Natural killer cell treated with Interleukin-12 subunit alpha and Interleukin-12 subunit beta and Interleukin-15 and Interleukin-18, amount 100 ng/mL, for 72 hours (primary cell): Measurements from ENCODE around the gene GMDS. TPM values are rescaled to one million over a fixed set of nuclear protein-coding genes. Genes with fewer than 3 reads are reported as not detected.

ENCODE experiments used
- ATAC-seq, 2 donors: fragments of 150-1000 bp; cut with Tn5 transposase in 1 of 2; sonication (Bioruptor Pico), chemical (Tn5 transposase) in 1 of 2; 2 replicates each; pipeline ENCODE4 v1.10.0; 2021
- DNase-seq: peaks from one replicate; pipeline ENCODE4 v3.0.0; 2022; ENCODE audit warnings: low spot score
- H3K27ac Mint-ChIP-seq, 2 donors: 1 replicate in 1 of 2; 2 replicates in 1 of 2; pipeline ENCODE4 v1.8.0; 2022; ENCODE audit warnings: mixed read lengths in 2 of 2, mild to moderate bottlenecking in 1 of 2, moderate library complexity in 1 of 2
- H3K27me3 Mint-ChIP-seq, 2 donors: 1 replicate in 1 of 2; 2 replicates in 1 of 2; pipeline ENCODE4 v1.8.0; 2022; ENCODE audit warnings: mixed read lengths in 2 of 2
- H3K36me3 Mint-ChIP-seq: one replicate; pipeline ENCODE4 v1.8.0; 2022; ENCODE audit warnings: mixed read lengths
- H3K4me1 Mint-ChIP-seq, 2 donors: 1 replicate in 1 of 2; 2 replicates in 1 of 2; pipeline ENCODE4 v1.8.0; 2022; ENCODE audit warnings: low read depth in 2 of 2, mixed read lengths in 2 of 2, mild to moderate bottlenecking in 1 of 2
- H3K4me3 Mint-ChIP-seq: one replicate; pipeline ENCODE4 v1.8.0; 2022; ENCODE audit warnings: mixed read lengths
- H3K9me3 Mint-ChIP-seq: 2 replicates; pipeline ENCODE4 v1.8.0; 2022; ENCODE audit warnings: mixed read lengths
- total RNA-seq, 2 donors: library from RNA; stranded (reverse); gene quantifications; one replicate each; pipeline ENCODE4 v1.2.3, GENCODE V29; 2022

GMDS gene
- total RNA-seq, 2 donors from 2014 or later = 23.7 to 39.4 TPM

DNA sequence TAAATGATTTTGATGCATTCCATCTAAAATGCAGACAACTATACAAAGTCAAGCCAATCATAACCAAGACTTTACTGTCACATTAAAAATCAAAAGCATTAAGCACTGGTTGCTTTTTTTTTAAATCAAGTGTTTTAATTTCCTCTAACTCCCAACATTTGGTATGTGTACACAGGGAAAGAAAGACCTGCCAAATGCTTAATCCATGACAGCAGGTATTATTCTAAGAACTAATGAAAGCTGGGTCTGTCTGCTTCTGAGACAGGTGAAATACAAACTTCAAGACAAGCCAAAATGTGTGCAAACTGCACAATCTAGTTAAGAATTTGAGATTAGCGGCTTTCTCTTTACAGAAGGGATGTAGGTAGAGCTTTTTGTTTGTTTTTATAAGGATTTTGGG lies 126.1 kb downstream of the GMDS start:
- DNase-seq = no peak
- peaks cover 4% of the 10 kb centered on the region for H3K36me3 Mint-ChIP-seq
- no peak overlapping the region for H3K27ac Mint-ChIP-seq
- H3K9me3 Mint-ChIP-seq = no peaks in the 10 kb centered on the region
- H3K4me1 Mint-ChIP-seq = peaks cover 6% of the 10 kb centered on the region in 2 donors
- no peaks in the 10 kb centered on the region for H3K27me3 Mint-ChIP-seq
- no peak for ATAC-seq
- H3K4me3 Mint-ChIP-seq = no peak overlapping the region

DNA sequence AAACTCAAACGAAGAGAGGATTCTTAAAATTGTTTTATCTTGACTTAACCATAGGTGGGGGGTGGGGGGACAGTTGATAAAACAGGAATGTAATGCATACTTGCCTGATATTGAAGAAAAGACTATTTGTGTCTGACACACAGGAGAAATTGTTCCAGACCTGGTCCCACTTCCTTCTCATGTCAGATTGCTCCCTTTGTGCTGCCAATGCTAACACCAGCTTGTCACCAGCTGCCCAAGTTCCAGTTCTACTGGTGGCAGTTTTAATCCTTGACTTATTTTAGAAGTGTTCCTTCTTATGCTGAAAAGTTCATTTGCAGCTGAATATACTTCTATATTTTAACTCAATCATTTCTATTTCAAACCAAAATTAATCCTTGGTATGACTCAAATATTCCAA lies 127.3 kb downstream of the GMDS start:
- no peaks in the 10 kb centered on the region for H3K9me3 Mint-ChIP-seq

DNA sequence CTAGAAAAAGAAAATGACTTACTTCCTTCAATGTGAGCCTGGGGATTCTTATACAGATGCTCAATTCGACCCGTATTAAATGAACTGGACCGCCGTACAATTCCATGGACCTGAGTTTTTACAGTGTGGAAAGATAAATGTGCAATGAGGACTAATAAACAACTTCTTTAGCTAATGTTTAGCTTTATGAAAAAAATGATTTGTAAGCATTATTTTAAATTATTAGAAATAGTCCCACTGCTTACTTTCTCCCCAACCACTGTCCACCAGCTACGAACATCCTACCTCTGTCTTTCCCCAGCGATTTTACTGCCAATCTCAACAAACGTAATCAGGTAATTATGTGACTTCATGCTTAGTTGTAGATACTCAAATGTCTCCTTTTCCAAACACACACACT lies 128.0 kb downstream of the GMDS start:
- Mint-ChIP-seq H3K4me1 (peaks cover 11 to 19% of the 10 kb centered on the region in 2 donors), H3K27ac (no peak overlapping the region), H3K9me3 (no peaks in the 10 kb centered on the region), H3K36me3 (peaks cover 8% of the 10 kb centered on the region), H3K27me3 (no peaks in the 10 kb centered on the region), H3K4me3 (no peak overlapping the region)
- no peak for DNase-seq
- no peak for ATAC-seq

More for the DNA sequence above, 127.3 kb downstream of the GMDS start:
- DNase-seq (no peak), ATAC-seq (no peak)
- Mint-ChIP-seq H3K4me3 (no peak overlapping the region), H3K36me3 (peaks cover 8% of the 10 kb centered on the region), H3K27ac (no peak overlapping the region), H3K4me1 (peaks cover 6 to 13% of the 10 kb centered on the region in 2 donors), H3K27me3 (no peaks in the 10 kb centered on the region)

DNA sequence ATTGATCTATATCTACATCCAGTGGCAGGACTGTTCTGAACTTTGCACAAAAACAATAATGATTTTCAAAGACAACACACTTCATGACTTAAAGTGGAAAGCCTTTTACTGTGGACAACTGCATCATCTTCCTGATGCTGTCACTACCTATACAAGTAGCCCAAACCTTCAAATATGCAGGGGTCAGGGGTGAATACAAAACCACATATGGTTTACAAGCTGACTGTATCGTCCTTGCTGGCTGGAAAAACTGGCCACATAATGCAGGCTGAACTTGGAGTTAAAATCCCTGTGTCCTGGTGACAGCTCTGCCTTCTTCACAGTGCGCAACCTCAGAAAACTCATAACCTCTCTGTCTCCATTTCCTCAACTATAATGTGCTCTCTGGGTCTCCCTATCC lies 128.9 kb downstream of the GMDS start:
- Mint-ChIP-seq H3K4me1 (peaks cover 8 to 16% of the 10 kb centered on the region in 2 donors), H3K9me3 (no peaks in the 10 kb centered on the region), H3K36me3 (peaks cover 8% of the 10 kb centered on the region), H3K27me3 (no peaks in the 10 kb centered on the region), H3K27ac (no peak overlapping the region), H3K4me3 (no peak overlapping the region)
- DNase-seq = no peak
- no peak for ATAC-seq

DNA sequence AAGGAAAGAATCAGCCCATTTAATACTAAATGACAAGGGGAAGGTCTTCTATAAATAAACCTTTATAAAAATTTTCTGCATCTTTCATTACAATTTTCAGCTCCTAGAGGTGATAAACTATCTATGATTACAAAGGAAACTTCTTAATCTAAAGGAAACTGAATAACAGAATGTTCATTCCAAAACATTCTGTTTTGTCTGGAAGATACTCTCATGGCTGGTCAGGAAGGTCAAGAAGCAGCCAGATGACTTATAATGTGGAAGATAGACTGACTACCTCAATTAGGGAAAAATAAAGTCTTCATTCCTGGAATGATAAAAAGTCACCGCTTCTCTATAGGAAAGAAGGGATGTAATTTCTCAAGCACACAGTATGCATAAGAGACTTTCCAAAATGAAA lies 131.3 kb downstream of the GMDS start:
- no peak overlapping the region for H3K27ac Mint-ChIP-seq
- H3K4me3 Mint-ChIP-seq = no peak overlapping the region
- H3K36me3 Mint-ChIP-seq = peaks cover 8% of the 10 kb centered on the region
- H3K9me3 Mint-ChIP-seq = no peaks in the 10 kb centered on the region
- no peaks in the 10 kb centered on the region for H3K27me3 Mint-ChIP-seq
- no peak for DNase-seq
- ATAC-seq = no peak
- peaks cover 20 to 28% of the 10 kb centered on the region in 2 donors for H3K4me1 Mint-ChIP-seq

DNA sequence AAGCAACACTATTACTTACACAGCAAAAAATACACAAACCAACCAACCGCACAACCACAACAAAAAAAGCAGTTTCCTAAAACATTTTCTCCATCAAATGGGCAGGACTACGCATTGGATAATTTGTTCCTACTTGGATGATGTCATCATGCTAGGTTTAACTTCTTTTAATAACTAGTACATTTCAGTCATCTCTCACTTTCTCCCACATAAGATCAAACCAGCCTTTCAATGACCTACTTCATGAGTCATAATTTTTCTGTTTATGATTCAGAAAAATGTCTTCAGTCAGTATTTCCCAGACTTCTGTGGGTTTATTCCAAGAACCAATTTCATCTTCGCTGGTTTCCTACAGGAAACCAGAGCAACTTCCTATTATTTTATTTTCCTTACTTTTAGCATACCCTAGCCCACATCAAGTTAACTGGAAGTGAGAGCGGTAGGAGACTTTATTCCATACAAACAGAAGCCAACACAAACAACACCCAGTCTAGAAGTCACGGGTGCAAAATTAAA lies 134.2 kb downstream of the GMDS start:
- peak overlapping the region; percentile 83 for H3K4me3 Mint-ChIP-seq
- DNase-seq (no peak), ATAC-seq (peak; percentile 61 to 80)
- peaks cover 8% of the 10 kb centered on the region for H3K36me3 Mint-ChIP-seq
- peaks cover 18 to 28% of the 10 kb centered on the region in 2 donors for H3K4me1 Mint-ChIP-seq
- H3K27ac Mint-ChIP-seq = peak overlapping the region; percentile 66 to 93
- H3K9me3 Mint-ChIP-seq = no peaks in the 10 kb centered on the region
- no peaks in the 10 kb centered on the region for H3K27me3 Mint-ChIP-seq

DNA sequence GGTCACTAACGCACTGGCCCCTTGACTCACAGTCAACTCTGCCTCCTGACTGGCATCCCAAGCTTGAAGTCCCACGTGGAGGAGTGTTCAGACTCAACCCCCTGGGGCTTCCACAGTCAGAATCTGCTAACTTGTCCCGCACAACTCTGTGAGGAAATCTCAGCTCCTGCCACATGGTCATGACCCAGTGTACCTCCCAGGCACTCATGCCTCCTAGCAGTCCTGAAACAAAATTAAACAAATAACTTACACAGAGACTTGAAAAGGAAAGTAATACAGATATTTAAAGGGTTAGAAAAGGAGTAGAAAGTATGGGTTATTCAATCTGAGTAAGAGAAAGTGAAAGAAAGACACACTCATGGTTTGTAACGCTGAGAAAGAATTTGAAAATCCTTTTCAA lies 134.9 kb downstream of the GMDS start:
- H3K9me3 Mint-ChIP-seq = no peaks in the 10 kb centered on the region
- peak overlapping the region; percentile 83 for H3K4me3 Mint-ChIP-seq
- H3K27ac Mint-ChIP-seq = peak overlapping the region; percentile 66 to 93
- DNase-seq (no peak), ATAC-seq (peak; percentile 56 to 68)
- H3K36me3 Mint-ChIP-seq = peaks cover 8% of the 10 kb centered on the region
- H3K4me1 Mint-ChIP-seq = peaks cover 18 to 28% of the 10 kb centered on the region in 2 donors
- H3K27me3 Mint-ChIP-seq = no peaks in the 10 kb centered on the region

DNA sequence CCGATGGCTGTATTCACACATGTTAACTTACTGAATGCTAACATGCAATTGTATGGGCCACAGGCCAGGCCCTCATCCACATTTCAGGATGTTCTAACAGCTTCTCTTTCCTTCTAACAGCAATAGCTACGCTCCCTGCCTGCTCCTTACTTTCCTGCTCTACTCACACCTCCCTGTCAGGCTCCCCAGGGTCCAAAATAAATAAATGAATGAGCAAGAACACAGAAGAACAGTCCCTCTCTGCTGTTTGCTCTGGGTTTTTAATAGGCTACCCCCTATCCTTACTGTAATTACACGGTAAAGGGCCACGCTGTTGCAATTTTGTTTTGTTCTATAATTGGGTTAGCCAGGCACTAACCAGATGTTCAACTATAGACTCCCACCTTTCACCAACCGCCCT lies 135.6 kb downstream of the GMDS start:
- Mint-ChIP-seq H3K4me1 (peaks cover 18 to 28% of the 10 kb centered on the region in 2 donors), H3K27me3 (no peaks in the 10 kb centered on the region), H3K27ac (no peak overlapping the region), H3K4me3 (no peak overlapping the region), H3K9me3 (no peaks in the 10 kb centered on the region), H3K36me3 (peaks cover 8% of the 10 kb centered on the region)
- ATAC-seq = no peak
- no peak for DNase-seq

DNA sequence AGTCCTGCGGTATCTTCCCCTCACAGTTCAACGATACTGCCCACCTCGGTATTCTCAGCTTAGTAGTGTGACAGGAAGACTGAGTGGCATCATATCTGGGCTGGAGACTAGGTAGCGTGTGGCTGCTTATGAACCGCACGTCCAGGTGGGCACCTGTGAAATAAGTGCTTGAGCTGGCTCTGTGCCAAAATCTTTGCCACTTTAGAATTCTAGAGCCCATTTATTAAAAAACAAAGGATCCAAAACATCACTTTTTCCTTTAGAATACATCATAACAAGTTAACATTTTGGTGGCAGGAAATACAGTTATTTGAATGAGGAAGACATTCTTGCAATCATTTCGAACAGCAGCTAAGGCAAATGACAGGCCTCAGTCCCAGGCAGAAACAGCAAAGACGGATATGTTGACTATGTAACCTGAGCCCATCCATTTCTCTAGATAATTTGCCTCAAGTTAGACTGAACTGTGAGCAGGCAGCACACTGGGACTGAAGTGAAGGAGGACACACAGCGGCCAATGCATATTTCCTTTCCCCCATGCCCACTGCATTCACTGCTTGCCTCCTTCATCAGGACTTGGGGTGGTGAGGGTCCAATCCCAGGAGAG lies 136.6 kb downstream of the GMDS start:
- no peak overlapping the region for H3K27ac Mint-ChIP-seq
- H3K27me3 Mint-ChIP-seq = no peaks in the 10 kb centered on the region
- peaks cover 18 to 33% of the 10 kb centered on the region in 2 donors for H3K4me1 Mint-ChIP-seq
- ATAC-seq (no peak), DNase-seq (no peak)
- no peak overlapping the region for H3K4me3 Mint-ChIP-seq
- H3K36me3 Mint-ChIP-seq = peaks cover 4% of the 10 kb centered on the region
- H3K9me3 Mint-ChIP-seq = no peaks in the 10 kb centered on the region

DNA sequence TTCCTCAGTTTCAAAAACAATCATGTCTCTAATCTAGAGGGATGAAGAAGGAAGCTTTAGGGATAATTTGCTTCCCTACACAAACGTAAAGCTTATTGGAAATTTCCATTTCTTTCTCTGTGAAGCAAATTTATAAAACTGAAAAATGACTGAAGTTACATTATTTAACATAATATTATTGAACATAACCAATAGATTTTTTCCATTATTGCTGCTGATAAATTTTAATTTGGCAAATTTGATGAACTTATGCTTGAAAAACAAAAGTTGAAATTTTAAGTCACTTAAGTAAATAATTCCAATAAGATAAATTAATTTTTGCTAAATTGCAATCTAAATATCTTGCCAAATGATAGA lies 140.9 kb downstream of the GMDS start:
- Mint-ChIP-seq H3K9me3 (no peaks in the 10 kb centered on the region), H3K4me1 (peaks cover 0 to 6% of the 10 kb centered on the region in 2 donors), H3K4me3 (no peak overlapping the region), H3K36me3 (no peaks in the 10 kb centered on the region), H3K27me3 (no peaks in the 10 kb centered on the region), H3K27ac (no peak overlapping the region)
- ATAC-seq = no peak
- no peak for DNase-seq

DNA sequence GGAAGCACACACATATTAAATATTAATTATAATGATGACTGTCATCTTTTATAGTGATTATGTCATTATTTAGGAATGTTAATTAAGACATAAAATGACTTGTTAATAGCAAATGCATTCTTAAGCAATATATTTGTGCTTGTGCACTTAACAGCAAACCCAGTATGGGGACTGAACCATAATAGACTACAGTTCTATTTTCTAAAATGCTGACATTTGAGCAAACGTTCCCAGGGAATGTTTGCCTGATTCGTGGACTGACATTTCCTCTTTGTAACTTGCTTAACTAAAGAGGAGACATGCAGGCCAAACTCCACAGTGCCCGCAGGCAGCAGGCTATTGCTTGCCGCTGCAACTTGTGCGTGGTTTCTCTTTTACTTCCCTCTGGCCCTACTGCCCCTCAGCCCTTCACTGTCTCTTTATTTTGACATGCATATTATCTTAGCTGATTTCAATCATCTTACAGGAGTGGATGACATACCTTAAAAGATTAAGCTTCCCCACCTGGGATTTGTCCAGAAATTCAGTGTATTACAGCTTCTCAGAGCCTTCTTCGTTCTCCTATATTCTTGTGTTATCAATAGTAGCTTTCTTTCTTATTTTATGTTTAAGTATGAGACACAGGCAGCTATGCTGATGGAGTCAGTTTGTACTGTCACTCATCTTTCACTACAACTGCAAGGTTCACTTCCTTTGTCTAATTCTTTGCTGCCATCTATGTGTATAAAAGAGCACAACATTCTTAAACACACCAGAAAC lies 141.5 kb downstream of the GMDS start:
- H3K36me3 Mint-ChIP-seq = no peaks in the 10 kb centered on the region
- DNase-seq (no peak), ATAC-seq (no peak)
- peaks cover 0 to 6% of the 10 kb centered on the region in 2 donors for H3K4me1 Mint-ChIP-seq
- no peaks in the 10 kb centered on the region for H3K27me3 Mint-ChIP-seq
- H3K4me3 Mint-ChIP-seq = no peak overlapping the region
- no peaks in the 10 kb centered on the region for H3K9me3 Mint-ChIP-seq
- H3K27ac Mint-ChIP-seq = no peak overlapping the region

DNA sequence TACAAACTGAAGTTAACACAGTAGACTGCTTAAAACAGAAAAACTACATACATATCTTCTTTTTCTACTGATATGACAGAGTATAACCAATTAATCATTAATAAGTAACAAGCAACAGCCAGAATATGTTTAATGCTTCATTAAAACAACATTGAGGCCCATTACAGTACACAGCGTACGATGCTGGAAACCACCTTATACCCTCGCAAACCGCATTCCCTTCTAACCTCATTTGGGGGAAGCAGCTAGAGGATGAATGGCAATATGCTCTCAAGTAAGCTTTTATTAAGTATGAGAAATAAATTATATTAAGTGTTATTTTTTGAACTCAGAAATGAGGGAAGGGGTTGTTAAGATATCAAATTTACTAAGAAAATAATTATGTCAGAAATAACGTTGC lies 142.4 kb downstream of the GMDS start:
- ATAC-seq (no peak), DNase-seq (no peak)
- H3K4me3 Mint-ChIP-seq = no peak overlapping the region
- no peaks in the 10 kb centered on the region for H3K36me3 Mint-ChIP-seq
- peaks cover 0 to 6% of the 10 kb centered on the region in 2 donors for H3K4me1 Mint-ChIP-seq
- no peaks in the 10 kb centered on the region for H3K27me3 Mint-ChIP-seq
- H3K27ac Mint-ChIP-seq = no peak overlapping the region
- H3K9me3 Mint-ChIP-seq = no peaks in the 10 kb centered on the region

DNA sequence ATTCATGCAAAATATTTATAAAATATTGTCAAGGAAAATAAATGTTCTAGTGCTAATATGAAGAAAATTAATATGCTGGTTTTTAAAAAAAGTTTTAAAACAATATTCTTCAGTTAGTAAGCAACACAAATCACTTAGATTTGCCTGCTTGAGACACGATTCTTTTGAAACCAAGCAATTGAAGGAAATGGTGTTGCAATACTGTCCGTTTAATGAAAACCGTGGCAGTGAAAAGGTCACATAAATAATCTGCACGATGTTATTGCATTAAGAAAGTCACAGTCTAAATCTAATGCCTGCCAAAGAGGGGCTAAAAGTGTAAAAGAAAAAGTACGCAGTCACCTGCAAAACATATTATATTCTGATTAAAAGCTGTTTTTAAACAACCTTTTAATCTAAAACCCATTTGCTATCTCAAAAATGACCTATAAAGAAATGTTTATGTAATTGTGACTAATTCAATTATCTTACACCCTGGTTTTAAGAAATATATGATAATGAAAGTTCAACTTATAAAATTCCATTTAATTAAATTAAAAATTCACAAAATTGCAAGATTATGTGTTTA lies 143.0 kb downstream of the GMDS start:
- no peaks in the 10 kb centered on the region for H3K9me3 Mint-ChIP-seq
- no peak for ATAC-seq
- peaks cover 0 to 6% of the 10 kb centered on the region in 2 donors for H3K4me1 Mint-ChIP-seq

DNA sequence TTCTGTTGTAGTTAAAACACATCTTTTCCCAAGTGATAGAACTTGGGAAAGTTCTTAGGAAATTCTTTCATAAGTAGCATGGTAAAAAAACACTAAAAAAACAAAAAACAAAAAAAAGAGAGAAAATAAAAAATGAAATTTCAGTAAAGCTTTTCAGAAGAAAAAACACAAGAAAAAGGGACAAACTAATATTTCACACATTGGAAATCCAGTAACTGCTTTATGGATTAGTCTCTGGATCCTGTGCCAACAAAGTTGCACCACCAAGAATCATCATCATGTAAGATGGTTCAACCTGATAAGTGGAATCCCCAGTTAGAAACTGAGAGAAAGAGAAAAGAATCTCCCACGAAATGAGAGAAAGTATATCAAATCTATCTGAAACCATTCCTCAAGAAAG lies 144.2 kb downstream of the GMDS start:
- H3K9me3 Mint-ChIP-seq = no peaks in the 10 kb centered on the region
- H3K27me3 Mint-ChIP-seq = no peaks in the 10 kb centered on the region

More for the DNA sequence above, 143.0 kb downstream of the GMDS start:
- DNase-seq = no peak
- Mint-ChIP-seq H3K36me3 (no peaks in the 10 kb centered on the region), H3K27me3 (no peaks in the 10 kb centered on the region), H3K27ac (no peak overlapping the region), H3K4me3 (no peak overlapping the region)

More for the DNA sequence above, 144.2 kb downstream of the GMDS start:
- no peak for ATAC-seq
- DNase-seq = no peak
- H3K4me3 Mint-ChIP-seq = no peak overlapping the region
- peaks cover 0 to 6% of the 10 kb centered on the region in 2 donors for H3K4me1 Mint-ChIP-seq
- no peaks in the 10 kb centered on the region for H3K36me3 Mint-ChIP-seq
- H3K27ac Mint-ChIP-seq = no peak overlapping the region
